ENCODE results near the gene EEFSEC.

GRCh38 chr3:128201158-128201755, 48.0 kb downstream of the EEFSEC start:
- TF ChIP-seq CTCF (conservative IDR thresholded peaks at IDR 0.05) (no peak), ZFX (IDR thresholded peaks at IDR 0.05) (no peak)
